Peyer's patch (tissue), 4 donors: ENCODE results near the gene DGKQ. TPM values are rescaled to one million over a fixed set of nuclear protein-coding genes. Genes with fewer than 3 reads are reported as not detected.

Experiments
- DNase-seq, 3 donors: peaks; one replicate each; pipeline ENCODE4 v3.0.0-alpha.2; 2017 to 2019
- H3K27ac ChIP-seq, 4 donors: fragments of 200-600 bp; sonication (generic); one replicate each; pipeline ENCODE4 v1.5.1; 2016 to 2019
- H3K27me3 ChIP-seq, 2 donors: fragments of 200-600 bp; sonication (generic); one replicate each; pipeline ENCODE4 v1.5.1; 2019
- H3K36me3 ChIP-seq, 3 donors: fragments of 200-600 bp; sonication (generic); one replicate each; pipeline ENCODE4 v1.5.1; 2016 to 2019
- H3K4me1 ChIP-seq, 4 donors: fragments of 200-600 bp; sonication (generic); one replicate each; pipeline ENCODE4 v1.5.1; 2016 to 2019
- H3K4me3 ChIP-seq, 4 donors: fragments of 200-600 bp; sonication (generic); 1 replicate in 3 of 4; 2 replicates in 1 of 4; pipeline ENCODE4 v1.5.1; 2016 to 2019; ENCODE audit warnings: mild to moderate bottlenecking in 1 of 4
- H3K9me3 ChIP-seq, 4 donors: fragments of 200-600 bp; sonication (generic); one replicate each; pipeline ENCODE4 v1.5.1; 2016 to 2019; ENCODE audit warnings: mild to moderate bottlenecking in 1 of 4
- CTCF ChIP-seq, 6 experiments: fragments of 450-650 bp in 4 of 6; fragments of 200-600 bp in 2 of 6; sonication (generic) in 1 of 6; IDR thresholded peaks; one replicate each; pipeline ENCODE4 v1.5.1; 2017 to 2019; ENCODE audit warnings: antibody characterized with exemption in 6 of 6, mild to moderate bottlenecking in 3 of 6, moderate library complexity in 1 of 6
- POLR2A ChIP-seq, 2 donors: fragments of 450-650 bp; IDR thresholded peaks; one replicate each; pipeline ENCODE4 v1.5.1; 2017; ENCODE audit warnings: antibody characterized with exemption in 2 of 2, mild to moderate bottlenecking in 2 of 2, moderate library complexity in 2 of 2
- total RNA-seq, 4 donors: library from RNA; depleted of rRNA; stranded (reverse); fragments of >200 nt; gene quantifications; one replicate each; pipeline ENCODE4 v1.1.0, GENCODE V29; 2016

The DGKQ gene
- total RNA-seq, 4 donors from 2014 or later: 32.2 to 119 (median 101) TPM

GRCh38 chr4:954211-955020 is 19.0 kb downstream of the DGKQ start:
- no peaks in the 10 kb centered on the region for H3K27me3 ChIP-seq
- H3K9me3 ChIP-seq: no peaks in the 10 kb centered on the region
- peaks cover 0 to 33% (median 0%) of the 10 kb centered on the region in 3 donors for H3K36me3 ChIP-seq
- DNase-seq: peak in 1 of 3 donors; percentile 39
- no peak overlapping the region for H3K27ac ChIP-seq
- TF ChIP-seq CTCF (IDR thresholded peaks at IDR 0.05) (no peak), POLR2A (IDR thresholded peaks at IDR 0.05) (no peak)
- no peak overlapping the region for H3K4me3 ChIP-seq
- no peaks in the 10 kb centered on the region for H3K4me1 ChIP-seq

- H3K27ac ChIP-seq: no peak overlapping the region
- no peaks in the 10 kb centered on the region for H3K4me1 ChIP-seq
- TF ChIP-seq CTCF (IDR thresholded peaks at IDR 0.05) (no peak), POLR2A (IDR thresholded peaks at IDR 0.05) (no peak)
- no peak overlapping the region for H3K4me3 ChIP-seq
- no peaks in the 10 kb centered on the region for H3K9me3 ChIP-seq
- peak in 1 of 3 donors; percentile 39 for DNase-seq
- H3K27me3 ChIP-seq: no peaks in the 10 kb centered on the region
- H3K36me3 ChIP-seq: peaks cover 0 to 24% (median 0%) of the 10 kb centered on the region in 3 donors
Measured at GRCh38 chr4:953574-953915, 19.8 kb downstream of the DGKQ start.

GRCh38 chr4:952881-953573 is 20.3 kb downstream of the DGKQ start:
- H3K4me1 ChIP-seq: no peaks in the 10 kb centered on the region
- H3K4me3 ChIP-seq: no peak overlapping the region
- no peaks in the 10 kb centered on the region for H3K9me3 ChIP-seq
- peaks cover 0 to 19% (median 0%) of the 10 kb centered on the region in 3 donors for H3K36me3 ChIP-seq
- TF ChIP-seq POLR2A (IDR thresholded peaks at IDR 0.05) (no peak), CTCF (IDR thresholded peaks at IDR 0.05) (no peak)
- H3K27me3 ChIP-seq: no peaks in the 10 kb centered on the region
- DNase-seq: peak in 1 of 3 donors; percentile 44
- H3K27ac ChIP-seq: no peak overlapping the region

- H3K27ac ChIP-seq: no peak overlapping the region
- no peak overlapping the region for H3K4me3 ChIP-seq
- no peaks in the 10 kb centered on the region for H3K4me1 ChIP-seq
- H3K27me3 ChIP-seq: no peaks in the 10 kb centered on the region
- peaks cover 0 to 14% (median 0%) of the 10 kb centered on the region in 3 donors for H3K36me3 ChIP-seq
- no peak for TF ChIP-seq CTCF (IDR thresholded peaks at IDR 0.05)
- TF ChIP-seq POLR2A (IDR thresholded peaks at IDR 0.05): no peak
- no peaks in the 10 kb centered on the region for H3K9me3 ChIP-seq
- peak in 1 of 3 donors; percentile 42 for DNase-seq
Measured at GRCh38 chr4:951594-952468, 21.5 kb downstream of the DGKQ start.

- Histone ChIP-seq H3K36me3 (peaks cover 0 to 14% (median 0%) of the 10 kb centered on the region in 3 donors), H3K4me1 (no peaks in the 10 kb centered on the region), H3K27ac (no peak overlapping the region), H3K4me3 (no peak overlapping the region), H3K27me3 (no peaks in the 10 kb centered on the region), H3K9me3 (no peaks in the 10 kb centered on the region)
- no peak for TF ChIP-seq POLR2A (IDR thresholded peaks at IDR 0.05)
- TF ChIP-seq CTCF (IDR thresholded peaks at IDR 0.05): no peak
- peak in 1 of 3 donors; percentile 41 for DNase-seq
Measured at GRCh38 chr4:951186-951585, 22.2 kb downstream of the DGKQ start.
